Skin epidermis (tissue), 12 donors: ENCODE data around the gene ICAM2.

Experiments
- H3K27ac ChIP-seq, 21 experiments: fragments of 200-600 bp; sonication (generic) in 11 of 21; one replicate each; pipeline ENCODE4 v1.5.0; 2020; ENCODE audit warnings: mild to moderate bottlenecking in 3 of 21, inconsistent platforms in 2 of 21, moderate library complexity in 2 of 21
- H3K4me3 ChIP-seq, 7 experiments: fragments of 200-600 bp; sonication (generic) in 2 of 7; one replicate each; pipeline ENCODE4 v1.5.0; 2020; ENCODE audit warnings: inconsistent platforms in 2 of 7, mild to moderate bottlenecking in 2 of 7, moderate library complexity in 1 of 7

The ICAM2 gene

DNA sequence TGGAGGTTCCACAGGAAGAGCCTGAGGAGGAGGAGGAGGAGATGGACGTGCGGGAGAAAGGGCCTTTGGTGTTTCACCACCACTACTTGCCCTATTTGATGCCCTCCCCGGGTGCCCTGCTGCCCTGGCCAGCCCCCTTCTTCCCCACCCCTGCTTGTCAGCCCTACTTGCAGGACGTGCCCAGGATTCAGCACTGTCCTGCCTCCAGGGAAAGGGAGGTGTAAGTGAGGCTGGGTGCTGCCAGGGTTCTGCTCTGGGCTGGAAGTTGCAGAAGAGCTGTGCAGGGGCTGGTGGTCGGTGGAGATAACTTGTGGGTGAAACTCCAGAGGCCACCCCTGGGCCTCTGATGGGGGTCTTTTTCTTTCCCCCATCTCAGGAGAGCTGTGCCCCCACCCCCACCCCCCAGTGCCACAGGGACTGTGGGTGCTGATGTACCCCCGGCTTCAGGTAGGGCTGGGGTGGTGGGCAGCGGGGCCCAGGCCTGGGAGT is 19.3 kb downstream of the ICAM2 start:
- no peak overlapping the region for H3K4me3 ChIP-seq
- peak overlapping the region in 9 of 21 experiments; percentile 3 to 65 (median 47) for H3K27ac ChIP-seq

DNA sequence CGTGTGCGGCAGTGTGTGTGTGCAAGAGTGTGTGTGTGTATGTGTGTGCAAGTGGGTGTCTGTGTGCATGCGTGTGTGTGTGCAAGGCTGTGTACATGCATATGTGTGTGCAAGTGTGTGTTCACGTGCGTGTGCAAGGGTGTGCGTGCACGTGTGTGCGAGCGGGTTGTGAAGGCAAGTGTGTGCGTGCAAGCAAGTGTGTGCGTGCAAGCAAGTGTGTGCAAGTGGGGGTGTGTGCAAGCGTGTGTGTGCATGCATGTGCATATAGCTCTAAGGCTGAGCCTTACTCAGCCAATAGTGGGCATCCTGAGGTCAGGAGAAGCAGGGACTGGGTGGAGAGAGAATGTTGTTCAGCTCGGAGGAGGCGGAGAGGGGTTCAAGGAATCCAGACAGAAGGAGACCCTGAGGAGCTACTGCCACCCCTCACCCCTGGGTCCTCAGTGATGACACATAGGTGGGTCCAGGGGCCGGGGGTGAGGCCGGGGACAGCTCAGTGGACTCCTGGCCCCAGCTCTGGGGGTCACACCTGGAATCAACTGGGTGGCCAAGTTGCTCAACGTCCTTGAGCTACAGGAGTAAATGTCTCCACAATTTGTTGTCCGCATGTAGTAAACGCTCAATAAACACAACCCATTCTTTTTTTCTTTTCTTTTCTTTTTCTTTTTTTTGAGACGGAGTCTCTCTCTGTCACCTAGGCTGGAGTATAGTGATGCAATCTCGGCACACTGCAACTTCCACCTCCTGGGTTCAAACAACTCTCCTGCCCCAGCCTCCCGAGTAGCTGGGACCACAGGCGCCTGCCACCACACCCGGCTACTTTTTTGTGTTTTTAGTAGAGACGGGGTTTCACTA is 20.5 kb downstream of the ICAM2 start:
- Histone ChIP-seq H3K27ac (no peak overlapping the region), H3K4me3 (no peak overlapping the region)

DNA sequence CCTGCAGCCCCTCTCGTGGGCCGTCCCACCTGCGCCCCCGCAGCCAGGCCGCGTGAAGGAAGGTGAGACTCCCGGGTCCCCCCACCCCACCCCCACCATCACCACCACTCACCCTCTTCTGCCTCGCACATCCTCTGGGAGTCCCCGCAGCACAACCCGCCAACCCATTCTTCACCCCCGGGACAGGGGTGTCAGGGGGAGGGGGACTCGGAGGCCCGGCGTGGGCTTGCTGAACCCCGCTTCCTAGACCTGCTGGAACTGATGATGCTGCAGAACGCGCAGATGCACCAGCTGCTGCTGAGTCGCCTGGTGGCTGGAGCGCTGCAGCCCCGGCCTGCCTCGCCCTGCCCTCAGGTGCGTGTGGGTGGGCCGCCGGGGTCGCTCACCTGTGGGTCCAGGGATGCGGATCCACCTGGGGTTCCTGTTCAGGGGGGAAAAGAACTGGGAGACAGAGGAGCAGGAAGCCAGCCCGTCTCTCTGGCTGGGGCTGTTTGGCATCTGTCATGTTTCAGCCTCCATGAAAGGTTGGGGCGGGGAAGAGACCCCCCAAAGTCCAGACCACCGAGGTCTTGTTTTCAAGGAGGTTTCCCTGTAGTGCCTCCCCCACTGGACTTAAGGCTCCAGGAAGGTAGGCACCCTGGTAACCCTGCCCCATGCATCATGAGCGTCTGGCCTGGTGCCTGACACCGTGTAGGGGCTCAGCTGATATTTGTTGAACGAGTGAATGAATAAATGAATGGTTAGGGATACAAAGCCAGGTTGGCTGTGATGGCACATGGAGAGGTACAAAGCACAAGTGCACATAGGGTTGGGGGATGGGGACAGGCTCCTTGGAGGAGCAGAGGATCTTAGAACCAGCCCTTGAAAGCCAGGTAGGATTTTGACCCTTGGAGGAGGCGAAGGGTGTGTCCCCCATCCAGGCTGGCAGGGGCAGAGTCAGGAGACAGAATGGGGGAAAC is 21.4 kb downstream of the ICAM2 start:
- Histone ChIP-seq H3K4me3 (peak overlapping the region; percentile 36 to 53 (median 42)), H3K27ac (peak overlapping the region in 8 of 21 experiments; percentile 8 to 72 (median 34))

GRCh38 chr17:63998050-63998720 is 22.2 kb downstream of the ICAM2 start, which contains the start of gene PRR29:
TSS of gene PRR29 (plus strand) at chr17:63998351. CDS start at chr17:63998365, 14 bp downstream.
- H3K27ac ChIP-seq = peak within 1 kb of the TSS in 8 of 21 experiments; percentile 8 to 72 (median 38)
- peak within 1 kb of the TSS; percentile 36 to 53 (median 42) for H3K4me3 ChIP-seq

GRCh38 chr17:63997341-63998048 is 22.9 kb downstream of the ICAM2 start:
- peak overlapping the region in 6 of 21 experiments; percentile 8 to 72 (median 42) for H3K27ac ChIP-seq
- peak overlapping the region; percentile 36 to 53 (median 42) for H3K4me3 ChIP-seq

GRCh38 chr17:63996430-63997182 is 23.8 kb downstream of the ICAM2 start:
- Histone ChIP-seq H3K27ac (peak overlapping the region in 1 of 21 experiments; percentile 36), H3K4me3 (no peak overlapping the region)

DNA sequence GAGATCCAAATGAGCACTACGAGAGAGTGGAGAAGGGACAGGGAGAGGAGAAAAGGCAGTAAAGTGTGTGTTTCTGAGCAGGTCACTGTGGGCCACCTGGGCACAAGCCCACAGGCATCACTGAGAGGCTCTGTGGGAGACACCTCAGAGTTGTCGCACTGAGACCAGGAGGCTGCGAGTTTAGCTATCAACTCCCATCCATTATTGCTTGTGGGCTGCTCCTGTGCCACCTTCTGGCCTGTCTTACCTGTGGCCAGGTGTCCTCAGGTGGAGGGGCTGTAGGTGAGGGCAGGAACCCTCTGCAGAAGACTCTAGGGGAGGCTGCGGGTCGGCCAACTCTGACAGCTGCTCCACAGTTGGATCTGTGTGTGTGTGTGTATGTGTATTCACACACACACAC is 24.8 kb downstream of the ICAM2 start:
- no peak overlapping the region for H3K4me3 ChIP-seq
- H3K27ac ChIP-seq = no peak overlapping the region

GRCh38 chr17:63993368-63993985 is 27.0 kb downstream of the ICAM2 start:
- H3K27ac ChIP-seq = no peak overlapping the region
- no peak overlapping the region for H3K4me3 ChIP-seq

GRCh38 chr17:63991611-63992010 is 28.8 kb downstream of the ICAM2 start:
- Histone ChIP-seq H3K4me3 (no peak overlapping the region), H3K27ac (no peak overlapping the region)

- Histone ChIP-seq H3K4me3 (no peak overlapping the region), H3K27ac (no peak overlapping the region)
These were observed 30.6 kb downstream of the ICAM2 start for GRCh38 chr17:63989622-63990345.

DNA sequence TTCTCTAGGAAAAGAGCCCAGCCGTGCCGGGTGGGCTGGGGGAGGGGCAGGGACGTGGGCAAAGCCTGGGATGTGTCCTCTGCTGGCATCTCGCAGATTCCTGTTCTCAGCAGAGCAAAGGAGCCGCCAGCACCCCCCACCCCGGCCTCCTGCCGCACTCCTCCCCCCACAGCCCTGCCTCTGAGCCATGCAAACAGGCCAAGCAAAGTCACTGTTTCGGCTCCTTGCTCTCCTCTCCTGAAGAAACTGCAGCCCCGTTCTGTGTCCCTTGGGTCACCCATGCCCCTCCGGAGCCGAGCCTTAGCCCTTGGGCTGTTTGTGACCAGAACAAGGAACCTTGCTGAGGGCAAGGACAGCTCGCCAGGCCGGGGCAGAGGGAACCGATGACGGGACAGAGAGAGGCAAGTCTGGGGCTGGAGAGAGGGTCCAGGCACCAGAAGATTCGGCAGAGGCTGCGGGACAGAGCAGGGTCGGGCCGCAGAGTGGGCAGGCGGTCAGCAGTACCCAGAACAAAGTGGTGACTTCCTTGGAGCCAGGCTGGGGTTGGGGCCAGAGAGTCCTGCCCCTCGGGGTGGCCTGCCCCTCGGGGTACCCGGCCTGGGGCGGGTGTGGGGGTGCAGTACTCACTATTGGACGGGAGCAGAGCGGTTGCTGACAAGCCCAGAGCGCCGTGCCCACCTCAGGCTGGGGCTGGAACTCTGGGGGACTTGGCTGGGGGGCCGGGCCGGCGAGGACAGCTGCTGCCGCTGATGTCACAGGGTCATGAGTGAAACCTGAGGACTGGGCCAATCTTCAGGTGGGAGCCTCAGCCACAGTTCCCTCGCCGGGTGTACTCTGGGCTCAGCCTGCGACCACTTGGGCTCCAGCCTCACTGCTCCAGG is 31.5 kb downstream of the ICAM2 start:
- no peak overlapping the region for H3K27ac ChIP-seq
- H3K4me3 ChIP-seq = no peak overlapping the region

- Histone ChIP-seq H3K4me3 (no peak overlapping the region), H3K27ac (no peak overlapping the region)
These were observed 32.3 kb downstream of the ICAM2 start for GRCh38 chr17:63988127-63988478.

- no peak overlapping the region for H3K4me3 ChIP-seq
- no peak overlapping the region for H3K27ac ChIP-seq
These were observed 33.0 kb downstream of the ICAM2 start for GRCh38 chr17:63987221-63988126.

GRCh38 chr17:63986821-63987220 is 33.6 kb downstream of the ICAM2 start:
- no peak overlapping the region for H3K4me3 ChIP-seq
- no peak overlapping the region for H3K27ac ChIP-seq
